Suprapubic skin (tissue), 4 donors: ENCODE measurements around the gene AQP5. TPM values are rescaled to one million over a fixed set of nuclear protein-coding genes. Genes with fewer than 3 reads are reported as not detected.

Experiments
- DNase-seq, 2 donors: peaks; one replicate each; pipeline ENCODE4 v3.0.0-alpha.2; 2019; ENCODE audit warnings: low spot score in 2 of 2
- H3K27ac ChIP-seq: fragments of 200-600 bp; sonication (generic); one replicate; pipeline ENCODE4 v1.5.1; 2019
- H3K27me3 ChIP-seq: fragments of 200-600 bp; sonication (generic); one replicate; pipeline ENCODE4 v1.5.1; 2019
- H3K36me3 ChIP-seq: fragments of 200-600 bp; sonication (generic); one replicate; pipeline ENCODE4 v1.5.1; 2019
- H3K4me1 ChIP-seq: fragments of 200-600 bp; sonication (generic); one replicate; pipeline ENCODE4 v1.5.1; 2019
- H3K4me3 ChIP-seq: fragments of 200-600 bp; sonication (generic); one replicate; pipeline ENCODE4 v1.5.1; 2019; ENCODE audit warnings: mild to moderate bottlenecking
- H3K9me3 ChIP-seq: fragments of 200-600 bp; sonication (generic); one replicate; pipeline ENCODE4 v1.5.1; 2019
- EP300 ChIP-seq: sonication (generic); formaldehyde crosslinking; IDR thresholded peaks from one replicate; pipeline ENCODE4 v1.6.1; 2017; ENCODE audit warnings: antibody characterized with exemption
- POLR2A ChIP-seq, 2 donors: fragments of 450-650 bp; IDR thresholded peaks; one replicate each; pipeline ENCODE4 v1.6.1; 2017; ENCODE audit warnings: antibody characterized with exemption in 2 of 2, mild to moderate bottlenecking in 2 of 2, moderate library complexity in 2 of 2
- POLR2AphosphoS5 ChIP-seq, 3 donors: sonication (generic); formaldehyde crosslinking; IDR thresholded peaks; one replicate each; pipeline ENCODE4 v1.6.1; 2017; ENCODE audit warnings: antibody characterized with exemption in 3 of 3
- WGBS: methylation state at CpG from one replicate; pipeline ENCODE4 v1.1.5; 2018; 5-methylcytosine and 5-hydroxymethylcytosine counted together
- total RNA-seq, 4 donors: library from RNA; depleted of rRNA; stranded (reverse); fragments of >200 nt; gene quantifications; one replicate each; pipeline ENCODE4 v1.1.0, GENCODE V29; 2016
- TF ChIP-seq, protein P1 (sequence below), 2 donors: fragments of 200-600 bp in 1 of 2; fragments of 450-650 bp in 1 of 2; sonication (generic) in 1 of 2; IDR thresholded peaks; one replicate each; pipeline ENCODE4 v1.5.1; 2016 to 2019; ENCODE audit warnings: antibody characterized with exemption in 2 of 2, mild to moderate bottlenecking in 1 of 2, moderate library complexity in 1 of 2

Gene AQP5
- total RNA-seq, 4 donors from 2014 or later: 128 to 258 (median 196) TPM

DNA sequence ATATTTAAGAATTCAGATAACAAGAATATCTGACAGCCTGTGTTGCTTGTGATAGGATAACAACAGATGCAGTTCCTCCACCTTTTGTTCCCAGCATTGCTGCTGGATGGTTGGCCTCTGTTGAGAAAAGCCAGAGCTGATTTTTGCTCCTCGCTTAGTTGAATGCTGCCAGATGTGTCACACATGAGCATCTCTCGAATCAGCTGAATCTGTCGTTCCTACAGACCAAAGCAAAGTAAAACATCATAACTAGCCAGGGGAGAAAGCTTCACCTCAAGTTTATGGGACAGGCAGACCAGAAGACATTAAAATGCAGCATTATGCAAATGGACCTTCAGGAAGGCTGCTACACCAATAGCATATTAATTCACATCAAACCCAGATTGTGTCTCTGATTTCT lies 43.5 kb downstream of the AQP5 start:
- H3K27ac ChIP-seq: no peak overlapping the region
- 81% methylated on average over 3 of the region's 3 CpGs for WGBS
- TF ChIP-seq POLR2AphosphoS5 (IDR thresholded peaks at IDR 0.05): no peak
- TF ChIP-seq, protein P1, sequence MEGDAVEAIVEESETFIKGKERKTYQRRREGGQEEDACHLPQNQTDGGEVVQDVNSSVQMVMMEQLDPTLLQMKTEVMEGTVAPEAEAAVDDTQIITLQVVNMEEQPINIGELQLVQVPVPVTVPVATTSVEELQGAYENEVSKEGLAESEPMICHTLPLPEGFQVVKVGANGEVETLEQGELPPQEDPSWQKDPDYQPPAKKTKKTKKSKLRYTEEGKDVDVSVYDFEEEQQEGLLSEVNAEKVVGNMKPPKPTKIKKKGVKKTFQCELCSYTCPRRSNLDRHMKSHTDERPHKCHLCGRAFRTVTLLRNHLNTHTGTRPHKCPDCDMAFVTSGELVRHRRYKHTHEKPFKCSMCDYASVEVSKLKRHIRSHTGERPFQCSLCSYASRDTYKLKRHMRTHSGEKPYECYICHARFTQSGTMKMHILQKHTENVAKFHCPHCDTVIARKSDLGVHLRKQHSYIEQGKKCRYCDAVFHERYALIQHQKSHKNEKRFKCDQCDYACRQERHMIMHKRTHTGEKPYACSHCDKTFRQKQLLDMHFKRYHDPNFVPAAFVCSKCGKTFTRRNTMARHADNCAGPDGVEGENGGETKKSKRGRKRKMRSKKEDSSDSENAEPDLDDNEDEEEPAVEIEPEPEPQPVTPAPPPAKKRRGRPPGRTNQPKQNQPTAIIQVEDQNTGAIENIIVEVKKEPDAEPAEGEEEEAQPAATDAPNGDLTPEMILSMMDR (IDR thresholded peaks at IDR 0.05): no peak

DNA sequence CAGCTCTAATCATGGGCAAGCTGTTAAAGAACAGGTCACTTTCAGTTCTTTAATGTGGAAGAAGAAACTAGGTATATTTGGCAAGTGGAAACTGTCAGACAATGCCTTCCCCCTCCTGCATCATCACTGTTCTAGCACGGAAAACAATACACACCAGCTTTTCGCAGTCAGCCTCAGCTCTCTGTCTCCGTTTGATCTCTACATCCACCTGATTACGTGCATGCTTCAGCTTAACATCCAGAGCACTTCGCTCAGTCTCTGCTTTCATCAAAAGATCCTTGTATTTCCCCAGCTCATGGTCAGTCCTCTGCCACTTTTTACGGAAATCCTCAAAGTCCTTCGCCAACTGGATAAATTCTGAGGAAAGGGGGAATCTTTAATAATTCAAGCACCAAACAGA lies 44.6 kb downstream of the AQP5 start:
- 90% methylated on average over 7 of the region's 7 CpGs for WGBS
- H3K36me3 ChIP-seq: peaks cover 17% of the 10 kb centered on the region
- H3K27ac ChIP-seq: no peak overlapping the region

More for the DNA sequence above, 43.5 kb downstream of the AQP5 start:
- Histone ChIP-seq H3K27me3 (no peaks in the 10 kb centered on the region), H3K36me3 (peaks cover 27% of the 10 kb centered on the region), H3K9me3 (no peaks in the 10 kb centered on the region), H3K4me3 (no peak overlapping the region), H3K4me1 (no peaks in the 10 kb centered on the region)
- DNase-seq: no peak

DNA sequence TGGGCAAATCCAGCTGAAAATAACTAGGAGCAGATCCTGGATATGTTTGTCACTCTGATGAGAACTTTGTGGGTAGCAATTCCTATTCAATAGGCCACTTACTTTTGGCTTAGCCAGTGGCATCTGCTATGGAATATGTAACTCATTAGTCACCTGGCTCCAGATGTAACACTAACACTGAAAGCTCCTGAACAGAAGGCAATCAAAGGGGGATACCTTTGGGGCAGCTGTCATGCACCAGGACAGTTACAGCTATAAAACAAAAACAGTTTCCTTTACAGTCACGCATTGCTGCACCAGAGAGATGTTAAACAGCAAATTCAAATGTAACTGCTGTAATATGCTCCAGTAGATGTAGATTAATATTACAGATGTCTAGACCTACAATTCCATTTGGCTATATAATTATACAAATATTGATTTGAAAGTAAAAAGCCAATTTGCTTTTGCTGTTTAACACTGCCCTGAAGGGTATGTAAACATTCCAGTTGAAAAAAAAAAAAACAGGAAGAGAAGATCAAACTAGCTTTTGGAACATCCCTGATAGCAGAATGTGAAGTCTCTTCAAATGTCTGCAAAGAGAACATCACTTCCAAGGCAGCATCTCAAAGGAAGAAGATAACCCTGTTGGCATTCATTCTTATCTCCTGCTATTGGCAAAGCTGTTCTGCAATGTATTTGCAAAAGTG lies 45.2 kb downstream of the AQP5 start:
- no peak overlapping the region for H3K27ac ChIP-seq
- H3K27me3 ChIP-seq: no peaks in the 10 kb centered on the region
- H3K36me3 ChIP-seq: peaks cover 13% of the 10 kb centered on the region
- H3K9me3 ChIP-seq: no peaks in the 10 kb centered on the region
- no peak for DNase-seq
- H3K4me1 ChIP-seq: no peaks in the 10 kb centered on the region
- H3K4me3 ChIP-seq: no peak overlapping the region
- WGBS: 83% methylated on average over 1 of the region's 1 CpG
- TF ChIP-seq EP300 (no peak), POLR2AphosphoS5 (IDR thresholded peaks at IDR 0.05) (no peak), POLR2A (IDR thresholded peaks at IDR 0.05) (no peak)
- TF ChIP-seq, protein P1 (IDR thresholded peaks at IDR 0.05): no peak

More for the DNA sequence above, 44.6 kb downstream of the AQP5 start:
- TF ChIP-seq POLR2A (IDR thresholded peaks at IDR 0.05) (no peak), POLR2AphosphoS5 (IDR thresholded peaks at IDR 0.05) (no peak), EP300 (no peak)
- TF ChIP-seq, protein P1 (IDR thresholded peaks at IDR 0.05): no peak
- Histone ChIP-seq H3K9me3 (no peaks in the 10 kb centered on the region), H3K4me1 (no peaks in the 10 kb centered on the region), H3K27me3 (no peaks in the 10 kb centered on the region), H3K4me3 (no peak overlapping the region)
- no peak for DNase-seq

DNA sequence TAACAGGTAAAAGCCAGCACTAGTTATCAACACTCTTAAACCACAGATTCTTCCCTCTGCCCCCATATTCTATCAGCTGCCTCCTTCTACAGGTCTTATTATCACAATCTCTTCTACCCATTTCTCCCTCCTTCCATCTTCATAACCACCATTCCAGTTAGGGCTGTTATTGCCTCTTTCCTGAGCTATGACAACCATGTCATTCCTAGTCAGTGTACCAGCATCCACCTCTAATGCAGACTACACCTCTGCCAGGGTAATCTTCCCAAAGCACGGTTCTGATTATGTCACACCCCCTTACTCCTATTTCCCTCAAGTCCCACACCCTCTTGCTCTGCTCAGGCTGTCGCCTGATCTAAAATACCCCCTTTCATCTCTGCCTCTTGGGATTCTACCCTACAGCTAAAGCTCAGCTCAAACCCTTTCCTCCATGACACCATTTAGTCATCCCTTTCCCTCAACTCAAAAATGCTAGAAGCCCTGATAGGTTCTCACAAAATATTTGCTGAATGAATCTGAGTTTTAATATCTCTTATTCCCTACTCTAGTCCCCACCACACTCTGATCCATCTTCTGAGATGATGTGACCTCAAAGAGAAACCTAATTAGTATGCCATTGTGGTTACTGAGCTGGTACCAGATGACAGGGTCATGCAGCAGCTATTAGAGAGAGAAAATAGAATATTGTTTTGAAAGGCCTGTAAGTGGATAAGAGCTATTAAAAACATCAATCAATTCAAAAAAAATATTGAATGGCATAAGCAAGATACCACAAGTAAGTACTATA lies 51.9 kb downstream of the AQP5 start:
- H3K9me3 ChIP-seq: no peaks in the 10 kb centered on the region
- no peaks in the 10 kb centered on the region for H3K36me3 ChIP-seq
- no peak overlapping the region for H3K4me3 ChIP-seq
- H3K4me1 ChIP-seq: peaks cover 12% of the 10 kb centered on the region
- 83% methylated on average over 2 of the region's 2 CpGs for WGBS
- TF ChIP-seq, protein P1 (IDR thresholded peaks at IDR 0.05): no peak
- TF ChIP-seq POLR2AphosphoS5 (IDR thresholded peaks at IDR 0.05): no peak
- TF ChIP-seq POLR2A (IDR thresholded peaks at IDR 0.05): no peak
- TF ChIP-seq EP300: no peak
- H3K27me3 ChIP-seq: no peaks in the 10 kb centered on the region
- DNase-seq: no peak
- H3K27ac ChIP-seq: no peak overlapping the region

DNA sequence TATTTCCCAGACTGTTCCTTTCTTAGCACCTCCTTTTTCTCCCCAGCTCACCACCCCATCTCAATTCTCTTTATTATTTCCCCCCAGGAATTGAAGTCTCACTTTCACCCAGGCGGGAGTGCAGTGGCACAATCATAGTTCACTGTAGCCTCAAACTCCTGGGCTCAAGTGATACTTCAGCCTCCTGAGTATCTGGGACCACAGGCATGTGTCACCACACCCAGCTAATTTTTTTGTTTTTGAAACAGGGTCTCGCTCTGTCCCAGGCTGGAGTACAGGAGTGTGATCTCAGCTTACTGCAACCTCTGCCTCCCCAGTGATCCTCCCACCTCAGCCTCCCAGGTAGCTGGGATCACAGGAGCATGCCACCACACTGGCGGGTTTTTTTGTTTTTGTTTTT lies 52.7 kb downstream of the AQP5 start:
- 99% methylated on average over 3 of the region's 3 CpGs for WGBS
- no peaks in the 10 kb centered on the region for H3K27me3 ChIP-seq
- no peaks in the 10 kb centered on the region for H3K36me3 ChIP-seq
- DNase-seq: no peak
- H3K4me3 ChIP-seq: no peak overlapping the region
- no peak overlapping the region for H3K27ac ChIP-seq
- peaks cover 12% of the 10 kb centered on the region for H3K4me1 ChIP-seq
- TF ChIP-seq POLR2AphosphoS5 (IDR thresholded peaks at IDR 0.05): no peak
- TF ChIP-seq, protein P1 (IDR thresholded peaks at IDR 0.05): no peak
- no peaks in the 10 kb centered on the region for H3K9me3 ChIP-seq
